Measurements from ENCODE around the gene AKAP6. TPM values are rescaled to one million over a fixed set of nuclear protein-coding genes. Genes with fewer than 3 reads are reported as not detected.

The AKAP6 gene
- total RNA-seq, 4 donors from 2014 or later, result 4.1 to 34.4 (median 15.3) TPM

DNA sequence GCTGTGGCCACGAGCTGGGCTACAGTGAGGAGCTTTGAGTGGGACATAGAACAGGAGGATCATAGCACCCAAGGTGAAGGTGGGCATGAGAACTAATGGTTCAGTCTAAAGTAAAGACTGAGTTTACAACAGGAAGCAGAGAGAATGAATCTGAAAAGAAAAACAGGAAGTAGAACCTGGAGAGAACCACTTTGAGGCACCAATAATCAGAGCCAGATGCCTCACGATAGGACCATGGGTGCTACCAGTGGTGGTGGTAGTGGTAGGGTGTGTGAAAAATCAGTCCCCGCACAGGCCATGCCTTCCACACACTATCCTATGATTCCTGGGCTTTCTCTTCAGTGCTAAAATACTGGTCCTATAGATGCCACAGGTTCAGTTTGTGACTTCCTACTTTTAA is 293.6 kb downstream of the AKAP6 start:
- Histone ChIP-seq H3K4me1 (no peaks in the 10 kb centered on the region), H3K27me3 (no peaks in the 10 kb centered on the region), H3K36me3 (no peaks in the 10 kb centered on the region), H3K9me3 (no peaks in the 10 kb centered on the region), H3K27ac (no peak overlapping the region), H3K4me3 (no peak overlapping the region)
- intact Hi-C loops (cut with DNase I; ENCODE audit: low total_unique reads), result no loop called here
- TF ChIP-seq POLR2A (IDR thresholded peaks at IDR 0.05), result no peak
- TF ChIP-seq, protein P1, sequence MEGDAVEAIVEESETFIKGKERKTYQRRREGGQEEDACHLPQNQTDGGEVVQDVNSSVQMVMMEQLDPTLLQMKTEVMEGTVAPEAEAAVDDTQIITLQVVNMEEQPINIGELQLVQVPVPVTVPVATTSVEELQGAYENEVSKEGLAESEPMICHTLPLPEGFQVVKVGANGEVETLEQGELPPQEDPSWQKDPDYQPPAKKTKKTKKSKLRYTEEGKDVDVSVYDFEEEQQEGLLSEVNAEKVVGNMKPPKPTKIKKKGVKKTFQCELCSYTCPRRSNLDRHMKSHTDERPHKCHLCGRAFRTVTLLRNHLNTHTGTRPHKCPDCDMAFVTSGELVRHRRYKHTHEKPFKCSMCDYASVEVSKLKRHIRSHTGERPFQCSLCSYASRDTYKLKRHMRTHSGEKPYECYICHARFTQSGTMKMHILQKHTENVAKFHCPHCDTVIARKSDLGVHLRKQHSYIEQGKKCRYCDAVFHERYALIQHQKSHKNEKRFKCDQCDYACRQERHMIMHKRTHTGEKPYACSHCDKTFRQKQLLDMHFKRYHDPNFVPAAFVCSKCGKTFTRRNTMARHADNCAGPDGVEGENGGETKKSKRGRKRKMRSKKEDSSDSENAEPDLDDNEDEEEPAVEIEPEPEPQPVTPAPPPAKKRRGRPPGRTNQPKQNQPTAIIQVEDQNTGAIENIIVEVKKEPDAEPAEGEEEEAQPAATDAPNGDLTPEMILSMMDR (IDR thresholded peaks at IDR 0.05), result no peak
- no peak for DNase-seq

- Histone ChIP-seq H3K36me3 (no peaks in the 10 kb centered on the region), H3K9me3 (no peaks in the 10 kb centered on the region), H3K27me3 (no peaks in the 10 kb centered on the region), H3K4me1 (no peaks in the 10 kb centered on the region), H3K27ac (no peak overlapping the region), H3K4me3 (no peak overlapping the region)
- TF ChIP-seq, protein P1 (IDR thresholded peaks at IDR 0.05), result no peak
- TF ChIP-seq POLR2A (IDR thresholded peaks at IDR 0.05), result no peak
- intact Hi-C loops (cut with DNase I; ENCODE audit: low total_unique reads), result no loop called here
- DNase-seq, result no peak
Observed at GRCh38 chr14:32623300-32624093, 294.4 kb downstream of the AKAP6 start.

GRCh38 chr14:32625211-32625610 is 296.1 kb downstream of the AKAP6 start:
- H3K4me1 ChIP-seq, result no peaks in the 10 kb centered on the region
- no peak overlapping the region for H3K27ac ChIP-seq
- no peaks in the 10 kb centered on the region for H3K27me3 ChIP-seq
- no peak for TF ChIP-seq POLR2A (IDR thresholded peaks at IDR 0.05)
- TF ChIP-seq, protein P1 (IDR thresholded peaks at IDR 0.05), result no peak
- intact Hi-C loops (cut with DNase I; ENCODE audit: low total_unique reads), result no loop called here
- H3K4me3 ChIP-seq, result no peak overlapping the region
- H3K36me3 ChIP-seq, result no peaks in the 10 kb centered on the region
- H3K9me3 ChIP-seq, result no peaks in the 10 kb centered on the region
- DNase-seq, result no peak

GRCh38 chr14:32627545-32628298 is 298.6 kb downstream of the AKAP6 start:
- H3K9me3 ChIP-seq, result no peaks in the 10 kb centered on the region
- H3K36me3 ChIP-seq, result no peaks in the 10 kb centered on the region
- H3K27ac ChIP-seq, result no peak overlapping the region
- TF ChIP-seq, protein P1 (IDR thresholded peaks at IDR 0.05), result no peak
- no peak for TF ChIP-seq POLR2A (IDR thresholded peaks at IDR 0.05)
- no peaks in the 10 kb centered on the region for H3K4me1 ChIP-seq
- H3K4me3 ChIP-seq, result no peak overlapping the region
- no peak for DNase-seq
- intact Hi-C loops (cut with DNase I; ENCODE audit: low total_unique reads), result no loop called here
- H3K27me3 ChIP-seq, result no peaks in the 10 kb centered on the region

- intact Hi-C loops (cut with DNase I; ENCODE audit: low total_unique reads), result no loop called here
- Histone ChIP-seq H3K9me3 (no peaks in the 10 kb centered on the region), H3K27me3 (no peaks in the 10 kb centered on the region), H3K4me1 (no peaks in the 10 kb centered on the region), H3K27ac (no peak overlapping the region), H3K4me3 (no peak overlapping the region), H3K36me3 (no peaks in the 10 kb centered on the region)
- no peak for TF ChIP-seq POLR2A (IDR thresholded peaks at IDR 0.05)
- TF ChIP-seq, protein P1 (IDR thresholded peaks at IDR 0.05), result no peak
- no peak for DNase-seq
Observed at GRCh38 chr14:32629236-32629635, 300.1 kb downstream of the AKAP6 start.
